T-helper 1 cell treated with Interleukin-12 subunit alpha and Interleukin-12 subunit beta and Interleukin-4 antibody, amounts not matched to agents 30 μg/mL and 1 μg/mL, for 36 hours (primary cell): ENCODE data around the gene NKD1.

Source experiments
- H3K27ac Mint-ChIP-seq: one replicate; pipeline ENCODE4 v1.8.0; 2021; ENCODE audit warnings: mild to moderate bottlenecking, mixed read lengths
- H3K27me3 Mint-ChIP-seq: one replicate; pipeline ENCODE4 v1.8.0; 2021; ENCODE audit warnings: low read depth, mixed read lengths
- H3K36me3 Mint-ChIP-seq: one replicate; pipeline ENCODE4 v1.8.0; 2021; ENCODE audit warnings: low read depth, mixed read lengths
- H3K4me1 Mint-ChIP-seq: one replicate; pipeline ENCODE4 v1.8.0; 2021; ENCODE audit warnings: low read depth, mixed read lengths
- H3K4me3 Mint-ChIP-seq: one replicate; pipeline ENCODE4 v1.8.0; 2021; ENCODE audit warnings: mild to moderate bottlenecking, moderate library complexity, mixed read lengths
- H3K9me3 Mint-ChIP-seq: one replicate; pipeline ENCODE4 v1.8.0; 2021; ENCODE audit warnings: mixed read lengths

The NKD1 gene

GRCh38 chr16:50676684-50677225, 128.6 kb downstream of the NKD1 start:
- peak overlapping the region; percentile 55 for H3K27ac Mint-ChIP-seq
- peaks cover 46% of the 10 kb centered on the region for H3K4me1 Mint-ChIP-seq
- peaks cover 74% of the 10 kb centered on the region for H3K36me3 Mint-ChIP-seq
- H3K9me3 Mint-ChIP-seq, result peaks cover 17% of the 10 kb centered on the region
- H3K4me3 Mint-ChIP-seq, result no peak overlapping the region
- H3K27me3 Mint-ChIP-seq, result no peaks in the 10 kb centered on the region

- peaks cover 49% of the 10 kb centered on the region for H3K4me1 Mint-ChIP-seq
- peaks cover 12% of the 10 kb centered on the region for H3K9me3 Mint-ChIP-seq
- peak overlapping the region; percentile 55 for H3K27ac Mint-ChIP-seq
- H3K36me3 Mint-ChIP-seq, result peaks cover 68% of the 10 kb centered on the region
- no peaks in the 10 kb centered on the region for H3K27me3 Mint-ChIP-seq
- H3K4me3 Mint-ChIP-seq, result no peak overlapping the region
Measured at GRCh38 chr16:50677351-50677750, 129.2 kb downstream of the NKD1 start.

GRCh38 chr16:50678531-50678930, 130.3 kb downstream of the NKD1 start:
- peaks cover 58% of the 10 kb centered on the region for H3K36me3 Mint-ChIP-seq
- H3K9me3 Mint-ChIP-seq, result peaks cover 4% of the 10 kb centered on the region
- H3K4me1 Mint-ChIP-seq, result peaks cover 61% of the 10 kb centered on the region
- H3K4me3 Mint-ChIP-seq, result peak overlapping the region; percentile 56
- H3K27ac Mint-ChIP-seq, result peak overlapping the region; percentile 23
- H3K27me3 Mint-ChIP-seq, result no peaks in the 10 kb centered on the region

GRCh38 chr16:50679266-50679665, 131.1 kb downstream of the NKD1 start:
- Mint-ChIP-seq H3K36me3 (peaks cover 53% of the 10 kb centered on the region), H3K4me3 (peak overlapping the region; percentile 94), H3K9me3 (no peaks in the 10 kb centered on the region), H3K27ac (peak overlapping the region; percentile 87), H3K27me3 (no peaks in the 10 kb centered on the region), H3K4me1 (peaks cover 68% of the 10 kb centered on the region)

- H3K36me3 Mint-ChIP-seq, result peaks cover 48% of the 10 kb centered on the region
- peak overlapping the region; percentile 94 for H3K4me3 Mint-ChIP-seq
- no peaks in the 10 kb centered on the region for H3K27me3 Mint-ChIP-seq
- H3K9me3 Mint-ChIP-seq, result no peaks in the 10 kb centered on the region
- peak overlapping the region; percentile 87 for H3K27ac Mint-ChIP-seq
- peaks cover 75% of the 10 kb centered on the region for H3K4me1 Mint-ChIP-seq
Measured at GRCh38 chr16:50679676-50680555, 131.7 kb downstream of the NKD1 start.

- H3K36me3 Mint-ChIP-seq, result peaks cover 44% of the 10 kb centered on the region
- H3K9me3 Mint-ChIP-seq, result no peaks in the 10 kb centered on the region
- peak overlapping the region; percentile 94 for H3K4me3 Mint-ChIP-seq
- peaks cover 81% of the 10 kb centered on the region for H3K4me1 Mint-ChIP-seq
- H3K27me3 Mint-ChIP-seq, result no peaks in the 10 kb centered on the region
- peak overlapping the region; percentile 87 for H3K27ac Mint-ChIP-seq
Measured at GRCh38 chr16:50680556-50680893, 132.3 kb downstream of the NKD1 start.

GRCh38 chr16:50681021-50681885, 133.1 kb downstream of the NKD1 start, which contains the start of gene SNX20:
Gene SNX20, minus strand, starts transcription at chr16:50681312. Its CDS starts 3,786 bp downstream, at chr16:50677526.
- H3K27ac Mint-ChIP-seq, result peak within 1 kb of the TSS; percentile 87
- H3K4me3 Mint-ChIP-seq, result peak within 1 kb of the TSS; percentile 94
- peaks cover 36% of the 10 kb centered on the region for H3K36me3 Mint-ChIP-seq
- no peaks in the 10 kb centered on the region for H3K9me3 Mint-ChIP-seq
- no peaks in the 10 kb centered on the region for H3K27me3 Mint-ChIP-seq
- peaks cover 84% of the 10 kb centered on the region for H3K4me1 Mint-ChIP-seq

GRCh38 chr16:50683689-50684374, 135.6 kb downstream of the NKD1 start:
- Mint-ChIP-seq H3K27me3 (no peaks in the 10 kb centered on the region), H3K4me1 (peaks cover 64% of the 10 kb centered on the region), H3K4me3 (peak overlapping the region; percentile 77), H3K9me3 (no peaks in the 10 kb centered on the region), H3K36me3 (peaks cover 13% of the 10 kb centered on the region), H3K27ac (peak overlapping the region; percentile 95)

- peak overlapping the region; percentile 77 for H3K4me3 Mint-ChIP-seq
- peak overlapping the region; percentile 95 for H3K27ac Mint-ChIP-seq
- H3K4me1 Mint-ChIP-seq, result peaks cover 61% of the 10 kb centered on the region
- H3K27me3 Mint-ChIP-seq, result no peaks in the 10 kb centered on the region
- no peaks in the 10 kb centered on the region for H3K9me3 Mint-ChIP-seq
- peaks cover 6% of the 10 kb centered on the region for H3K36me3 Mint-ChIP-seq
Measured at GRCh38 chr16:50684823-50685461, 136.7 kb downstream of the NKD1 start.

GRCh38 chr16:50685462-50686063, 137.4 kb downstream of the NKD1 start:
- H3K27ac Mint-ChIP-seq, result peak overlapping the region; percentile 95
- peak overlapping the region; percentile 77 for H3K4me3 Mint-ChIP-seq
- peaks cover 57% of the 10 kb centered on the region for H3K4me1 Mint-ChIP-seq
- H3K27me3 Mint-ChIP-seq, result no peaks in the 10 kb centered on the region
- H3K36me3 Mint-ChIP-seq, result peaks cover 3% of the 10 kb centered on the region
- H3K9me3 Mint-ChIP-seq, result no peaks in the 10 kb centered on the region

- H3K36me3 Mint-ChIP-seq, result peaks cover 3% of the 10 kb centered on the region
- H3K27ac Mint-ChIP-seq, result no peak overlapping the region
- no peak overlapping the region for H3K4me3 Mint-ChIP-seq
- H3K4me1 Mint-ChIP-seq, result peaks cover 49% of the 10 kb centered on the region
- H3K27me3 Mint-ChIP-seq, result peaks cover 13% of the 10 kb centered on the region
- no peaks in the 10 kb centered on the region for H3K9me3 Mint-ChIP-seq
Measured at GRCh38 chr16:50688083-50688482, 139.9 kb downstream of the NKD1 start.

GRCh38 chr16:50688867-50689266, 140.7 kb downstream of the NKD1 start:
- Mint-ChIP-seq H3K4me3 (no peak overlapping the region), H3K9me3 (no peaks in the 10 kb centered on the region), H3K27me3 (peaks cover 13% of the 10 kb centered on the region), H3K4me1 (peaks cover 42% of the 10 kb centered on the region), H3K36me3 (peaks cover 3% of the 10 kb centered on the region), H3K27ac (no peak overlapping the region)

GRCh38 chr16:50690177-50690576, 142.0 kb downstream of the NKD1 start:
- Mint-ChIP-seq H3K9me3 (no peaks in the 10 kb centered on the region), H3K27ac (no peak overlapping the region), H3K36me3 (peaks cover 6% of the 10 kb centered on the region), H3K27me3 (peaks cover 17% of the 10 kb centered on the region), H3K4me3 (no peak overlapping the region), H3K4me1 (peaks cover 40% of the 10 kb centered on the region)
